GM12878 (cell line): ENCODE measurements around the gene SMG6.

Experiments
- EED ChIP-seq: sonication (generic); IDR thresholded peaks from 2 replicates; pipeline ENCODE4 v1.6.1; 2016; ENCODE audit warnings: antibody characterized with exemption, low read depth
- TF ChIP-seq, protein P1 (sequence below): fragments of 450-650 bp; formaldehyde crosslinking; IDR thresholded peaks from 2 replicates; pipeline ENCODE4 v1.4.0; 2020; ENCODE audit warnings: mild to moderate bottlenecking, moderate library complexity

DNA sequence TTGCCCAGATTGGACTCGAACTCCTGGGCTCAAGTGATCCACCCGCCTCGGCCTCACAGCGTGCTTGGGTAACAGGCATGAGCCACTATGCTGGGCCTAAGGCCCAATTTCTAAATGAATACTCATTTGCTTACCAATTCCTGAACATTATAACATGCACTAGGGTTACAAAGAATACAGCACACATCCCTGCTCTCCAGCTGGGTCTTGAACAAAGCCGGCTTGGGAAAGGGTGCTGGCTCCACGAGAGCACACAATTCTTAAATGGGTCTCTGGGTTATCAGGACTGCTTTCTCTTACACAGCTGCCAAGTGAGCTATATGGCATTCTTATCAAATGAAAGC lies 190.3 kb downstream of the SMG6 start:
- TF ChIP-seq, protein P1, sequence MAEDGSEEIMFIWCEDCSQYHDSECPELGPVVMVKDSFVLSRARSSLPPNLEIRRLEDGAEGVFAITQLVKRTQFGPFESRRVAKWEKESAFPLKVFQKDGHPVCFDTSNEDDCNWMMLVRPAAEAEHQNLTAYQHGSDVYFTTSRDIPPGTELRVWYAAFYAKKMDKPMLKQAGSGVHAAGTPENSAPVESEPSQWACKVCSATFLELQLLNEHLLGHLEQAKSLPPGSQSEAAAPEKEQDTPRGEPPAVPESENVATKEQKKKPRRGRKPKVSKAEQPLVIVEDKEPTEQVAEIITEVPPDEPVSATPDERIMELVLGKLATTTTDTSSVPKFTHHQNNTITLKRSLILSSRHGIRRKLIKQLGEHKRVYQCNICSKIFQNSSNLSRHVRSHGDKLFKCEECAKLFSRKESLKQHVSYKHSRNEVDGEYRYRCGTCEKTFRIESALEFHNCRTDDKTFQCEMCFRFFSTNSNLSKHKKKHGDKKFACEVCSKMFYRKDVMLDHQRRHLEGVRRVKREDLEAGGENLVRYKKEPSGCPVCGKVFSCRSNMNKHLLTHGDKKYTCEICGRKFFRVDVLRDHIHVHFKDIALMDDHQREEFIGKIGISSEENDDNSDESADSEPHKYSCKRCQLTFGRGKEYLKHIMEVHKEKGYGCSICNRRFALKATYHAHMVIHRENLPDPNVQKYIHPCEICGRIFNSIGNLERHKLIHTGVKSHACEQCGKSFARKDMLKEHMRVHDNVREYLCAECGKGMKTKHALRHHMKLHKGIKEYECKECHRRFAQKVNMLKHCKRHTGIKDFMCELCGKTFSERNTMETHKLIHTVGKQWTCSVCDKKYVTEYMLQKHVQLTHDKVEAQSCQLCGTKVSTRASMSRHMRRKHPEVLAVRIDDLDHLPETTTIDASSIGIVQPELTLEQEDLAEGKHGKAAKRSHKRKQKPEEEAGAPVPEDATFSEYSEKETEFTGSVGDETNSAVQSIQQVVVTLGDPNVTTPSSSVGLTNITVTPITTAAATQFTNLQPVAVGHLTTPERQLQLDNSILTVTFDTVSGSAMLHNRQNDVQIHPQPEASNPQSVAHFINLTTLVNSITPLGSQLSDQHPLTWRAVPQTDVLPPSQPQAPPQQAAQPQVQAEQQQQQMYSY (CRISPR knock-in tag): no peak
- TF ChIP-seq EED: no peak
